Natural killer cell (primary cell): ENCODE data around the gene FAH. TPM values are rescaled to one million over a fixed set of nuclear protein-coding genes. Genes with fewer than 3 reads are reported as not detected.

Experiments used
- ATAC-seq, 3 donors: fragments of 150-1000 bp in 2 of 3; fragments of 200-7000 bp in 1 of 3; cut with Tn5 transposase; 1 replicate in 1 of 3; 2 replicates in 2 of 3; pipeline ENCODE4 v1.10.0; 2021; ENCODE audit warnings: mild to moderate bottlenecking in 2 of 3, moderate library complexity in 2 of 3
- DNase-seq, 2 donors: peaks; one replicate each; pipeline versions ENCODE4 v3.0.0 to v3.0.0-alpha.2; 2013 to 2021; ENCODE audit warnings: mixed read lengths in 1 of 2
- H3K27ac ChIP-seq: one replicate; pipeline ENCODE4 v1.5.1; 2013; ENCODE audit warnings: mild to moderate bottlenecking, low read length
- H3K27me3 ChIP-seq: one replicate; pipeline ENCODE4 v1.6.1; 2013; ENCODE audit warnings: low read length; ENCODE audit not compliant: control insufficient read depth, insufficient read depth
- H3K36me3 ChIP-seq: one replicate; pipeline ENCODE4 v1.6.1; 2013; ENCODE audit warnings: low read length; ENCODE audit not compliant: control insufficient read depth, insufficient read depth
- H3K4me1 ChIP-seq: one replicate; pipeline ENCODE4 v1.6.1; 2013; ENCODE audit warnings: low read length; ENCODE audit not compliant: control insufficient read depth, insufficient read depth
- H3K4me3 ChIP-seq: one replicate; pipeline ENCODE4 v1.5.1; 2013; ENCODE audit warnings: low read length
- H3K9me3 ChIP-seq: one replicate; pipeline ENCODE4 v1.6.1; 2013; ENCODE audit warnings: low read length; ENCODE audit not compliant: control insufficient read depth, insufficient read depth
- H3K27ac Mint-ChIP-seq, 2 donors: one replicate each; pipeline ENCODE4 v1.8.0; 2022; ENCODE audit warnings: mild to moderate bottlenecking in 2 of 2, mixed read lengths in 2 of 2, moderate library complexity in 1 of 2
- H3K27me3 Mint-ChIP-seq, 2 donors: one replicate each; pipeline ENCODE4 v1.8.0; 2022; ENCODE audit warnings: low read depth in 2 of 2, mixed read lengths in 2 of 2
- H3K36me3 Mint-ChIP-seq: one replicate; pipeline ENCODE4 v1.8.0; 2022; ENCODE audit warnings: mixed read lengths
- H3K4me1 Mint-ChIP-seq, 2 donors: one replicate each; pipeline ENCODE4 v1.8.0; 2022; ENCODE audit warnings: mixed read lengths in 2 of 2
- H3K4me3 Mint-ChIP-seq: one replicate; pipeline ENCODE4 v1.8.0; 2022; ENCODE audit warnings: mild to moderate bottlenecking, moderate library complexity, mixed read lengths
- H3K9me3 Mint-ChIP-seq, 2 donors: one replicate each; pipeline ENCODE4 v1.8.0; 2022; ENCODE audit warnings: mixed read lengths in 2 of 2
- CTCF ChIP-seq: fragments of 200-600 bp; IDR thresholded peaks from one replicate; pipeline ENCODE4 v1.8.0; 2022; ENCODE audit warnings: antibody characterized with exemption
- WGBS: methylation state at CpG from one replicate; pipeline ENCODE4 v1.1.7; 2013; ENCODE audit warnings: missing lambda C conversion rate; ENCODE audit not compliant: insufficient coverage; 5-methylcytosine and 5-hydroxymethylcytosine counted together
- intact Hi-C: fragments of 100-400 bp; cut with micrococcal nuclease; formaldehyde crosslinking; loops from one replicate; pipeline ENCODE4 v1.14.2; 2022
- total RNA-seq, 4 donors: library from RNA; stranded (reverse); fragments of 120-200 nt in 1 of 4; gene quantifications; one replicate each; pipeline versions ENCODE4 v1.2.3 to v1.2.4, GENCODE V29; 2013 to 2022

FAH gene
- total RNA-seq, 3 donors from 2014 or later (not counting 1 experiment from before 2014, with no cell fraction given) = 12.4 to 14.1 (median 13.5) TPM

DNA sequence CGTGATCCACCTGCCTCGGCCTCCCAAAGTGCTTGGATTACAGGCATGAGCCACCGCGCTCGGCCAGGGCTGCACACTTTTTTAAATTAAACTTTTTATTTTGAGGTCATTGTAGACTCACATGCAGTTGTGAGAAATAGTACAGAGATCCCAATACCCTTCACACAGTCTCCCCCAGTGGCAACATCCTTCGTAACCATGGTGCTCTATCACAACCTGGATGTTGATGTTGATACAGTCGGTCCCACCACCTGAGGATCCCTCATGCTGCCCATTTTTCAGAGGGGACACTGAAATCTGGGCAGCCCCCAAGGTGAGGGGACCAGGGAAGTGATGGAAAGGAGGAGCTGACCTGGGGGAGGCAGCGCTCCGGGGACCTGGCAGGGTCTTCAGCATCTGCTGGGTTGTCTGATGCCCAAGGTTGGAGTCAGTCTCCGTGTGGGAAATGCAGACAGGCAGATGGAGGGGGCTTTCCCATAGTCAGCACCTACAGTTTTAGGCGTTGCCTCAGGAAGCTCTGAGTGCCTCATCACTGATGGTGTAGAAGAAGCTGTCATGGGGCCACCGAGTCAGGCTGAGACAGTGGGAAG, 17.1 kb downstream of the FAH start:
- intact Hi-C loops = loop anchor here (5.0 kb wide), 1 partner anchor 108 kb away; no protein-coding TSS in a partner anchor

DNA sequence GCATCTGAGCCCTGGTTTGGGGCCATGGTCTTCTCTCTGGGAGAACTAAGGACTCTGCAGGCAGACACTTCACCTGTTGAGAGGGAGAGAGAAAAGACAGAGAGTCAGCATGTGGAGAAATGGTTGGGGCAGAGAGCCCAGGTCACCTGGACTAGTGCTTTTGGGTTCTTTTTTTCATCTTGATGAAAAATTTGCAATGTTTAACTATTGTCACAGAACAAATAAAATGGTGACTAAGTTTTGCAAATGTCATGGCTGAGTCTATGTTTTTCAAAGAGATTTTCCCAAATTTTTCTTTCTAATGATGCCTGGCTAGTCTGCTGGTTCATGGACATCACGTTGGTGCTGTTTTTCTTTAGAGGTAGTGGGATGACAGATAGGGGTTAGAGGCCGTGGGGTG, 17.8 kb downstream of the FAH start:
- Histone ChIP-seq H3K9me3 (no peaks in the 10 kb centered on the region), H3K27ac (no peak overlapping the region), H3K36me3 (no peaks in the 10 kb centered on the region), H3K4me1 (no peaks in the 10 kb centered on the region), H3K4me3 (no peak overlapping the region), H3K27me3 (no peaks in the 10 kb centered on the region)
- intact Hi-C loops = loop anchor here (5.0 kb wide), 1 partner anchor 108 kb away; no protein-coding TSS in a partner anchor
- H3K36me3 Mint-ChIP-seq = no peaks in the 10 kb centered on the region
- TF ChIP-seq CTCF = no peak
- DNase-seq (no peak), ATAC-seq (no peak)
- 91% methylated on average over 2 of the region's 2 CpGs for WGBS
- H3K9me3 Mint-ChIP-seq = no peaks in the 10 kb centered on the region
- H3K27ac Mint-ChIP-seq = no peak overlapping the region
- no peaks in the 10 kb centered on the region for H3K27me3 Mint-ChIP-seq
- H3K4me1 Mint-ChIP-seq = peaks cover 0 to 12% of the 10 kb centered on the region in 2 donors
- no peak overlapping the region for H3K4me3 Mint-ChIP-seq

More for the DNA sequence above, 17.1 kb downstream of the FAH start:
- Histone ChIP-seq H3K4me1 (no peaks in the 10 kb centered on the region), H3K4me3 (no peak overlapping the region), H3K9me3 (no peaks in the 10 kb centered on the region), H3K36me3 (no peaks in the 10 kb centered on the region), H3K27me3 (no peaks in the 10 kb centered on the region), H3K27ac (no peak overlapping the region)
- no peak for TF ChIP-seq CTCF
- Mint-ChIP-seq H3K27me3 (no peaks in the 10 kb centered on the region), H3K36me3 (no peaks in the 10 kb centered on the region), H3K9me3 (no peaks in the 10 kb centered on the region), H3K4me3 (no peak overlapping the region), H3K27ac (no peak overlapping the region), H3K4me1 (peaks cover 0 to 12% of the 10 kb centered on the region in 2 donors)
- ATAC-seq = no peak
- no peak for DNase-seq
- 95% methylated on average over 12 of the region's 12 CpGs for WGBS

DNA sequence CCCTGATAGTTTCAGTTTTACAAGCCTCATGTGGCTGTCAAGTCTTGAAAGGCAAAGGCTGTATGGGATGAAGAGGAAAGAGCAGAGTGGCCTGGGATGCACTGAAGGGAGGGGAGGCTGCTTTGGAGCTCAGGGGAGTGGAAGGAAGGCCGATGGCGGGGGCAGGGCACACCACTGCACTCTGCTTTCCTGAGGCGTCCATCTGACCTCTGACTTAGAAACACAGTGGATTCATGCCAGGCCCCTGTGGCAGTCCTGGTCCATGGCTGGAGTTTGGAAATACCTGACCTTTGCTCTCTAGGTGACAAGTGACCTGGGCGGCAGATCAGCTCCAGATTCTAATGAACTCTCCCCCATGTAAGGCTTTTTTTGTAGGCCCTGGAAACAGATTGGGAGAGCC, 19.0 kb downstream of the FAH start:
- H3K9me3 Mint-ChIP-seq = no peaks in the 10 kb centered on the region
- TF ChIP-seq CTCF = no peak
- H3K4me1 ChIP-seq = no peaks in the 10 kb centered on the region
- H3K27ac ChIP-seq = no peak overlapping the region
- H3K36me3 Mint-ChIP-seq = no peaks in the 10 kb centered on the region
- DNase-seq (no peak), ATAC-seq (no peak)
- no peak overlapping the region for H3K27ac Mint-ChIP-seq
- no peak overlapping the region for H3K4me3 Mint-ChIP-seq
- H3K27me3 ChIP-seq = no peaks in the 10 kb centered on the region
- peaks cover 0 to 12% of the 10 kb centered on the region in 2 donors for H3K4me1 Mint-ChIP-seq
- H3K9me3 ChIP-seq = no peaks in the 10 kb centered on the region
- no peaks in the 10 kb centered on the region for H3K36me3 ChIP-seq
- no peaks in the 10 kb centered on the region for H3K27me3 Mint-ChIP-seq
- no peak overlapping the region for H3K4me3 ChIP-seq
- intact Hi-C loops = loop anchor here (2.0 to 5.0 kb wide), 2 partner anchors 109 to 179 kb away; no protein-coding TSS in a partner anchor
- 99% methylated on average over 4 of the region's 4 CpGs for WGBS

GRCh38 chr15:80172401-80172800, 19.6 kb downstream of the FAH start:
- H3K27ac Mint-ChIP-seq = no peak overlapping the region

More at GRCh38 chr15:80172401-80172800, 19.6 kb downstream of the FAH start:
- intact Hi-C loops = loop anchor here (2.0 to 5.0 kb wide), 2 partner anchors 110 to 180 kb away; no protein-coding TSS in a partner anchor
- H3K9me3 Mint-ChIP-seq = no peaks in the 10 kb centered on the region
- H3K27me3 ChIP-seq = no peaks in the 10 kb centered on the region
- H3K4me1 Mint-ChIP-seq = peaks cover 0 to 12% of the 10 kb centered on the region in 2 donors
- H3K4me3 Mint-ChIP-seq = no peak overlapping the region
- WGBS = 98% methylated on average over 8 of the region's 8 CpGs
- no peaks in the 10 kb centered on the region for H3K36me3 ChIP-seq
- no peaks in the 10 kb centered on the region for H3K4me1 ChIP-seq
- DNase-seq (no peak), ATAC-seq (no peak)
- no peaks in the 10 kb centered on the region for H3K9me3 ChIP-seq
- H3K27ac ChIP-seq = no peak overlapping the region
- no peaks in the 10 kb centered on the region for H3K27me3 Mint-ChIP-seq
- no peak overlapping the region for H3K4me3 ChIP-seq
- no peaks in the 10 kb centered on the region for H3K36me3 Mint-ChIP-seq
- TF ChIP-seq CTCF = no peak
